Choroid plexus epithelial cell (primary cell): ENCODE results near the gene EDARADD.
A peak's percentile ranks its signal among the peaks of the same experiment; 100 is the strongest.

Source experiments
- DNase-seq: peaks from one replicate; pipeline ENCODE4 v3.0.0-alpha.2; 2010; ENCODE audit warnings: low read depth
- H3K4me3 ChIP-seq: 2 replicates; pipeline ENCODE4 v1.5.1; 2011; ENCODE audit warnings: low read depth, mild to moderate bottlenecking, control low read depth, low read length, moderate library complexity
- CTCF ChIP-seq: conservative IDR thresholded peaks from 2 replicates; pipeline ENCODE4 v1.5.1; 2011; ENCODE audit warnings: low read depth, mild to moderate bottlenecking, control low read depth, inconsistent platforms, low read length, moderate library complexity

Gene EDARADD

GRCh38 chr1:236419502-236419901 lies 25.4 kb downstream of the EDARADD start:
- no peak for TF ChIP-seq CTCF
- no peak for DNase-seq
- no peak overlapping the region for H3K4me3 ChIP-seq

GRCh38 chr1:236421022-236421421 lies 26.9 kb downstream of the EDARADD start:
- DNase-seq = peak; percentile 81
- H3K4me3 ChIP-seq = no peak overlapping the region
- no peak for TF ChIP-seq CTCF

- no peak for TF ChIP-seq CTCF
- no peak overlapping the region for H3K4me3 ChIP-seq
- DNase-seq = no peak
These were observed 27.9 kb downstream of the EDARADD start for GRCh38 chr1:236421850-236422516.

- TF ChIP-seq CTCF = no peak
- DNase-seq = no peak
- H3K4me3 ChIP-seq = no peak overlapping the region
These were observed 28.4 kb downstream of the EDARADD start for GRCh38 chr1:236422517-236422876.

- no peak for DNase-seq
- TF ChIP-seq CTCF = no peak
- no peak overlapping the region for H3K4me3 ChIP-seq
These were observed 31.1 kb downstream of the EDARADD start for GRCh38 chr1:236425031-236425663.

GRCh38 chr1:236426215-236426614 lies 32.1 kb downstream of the EDARADD start:
- no peak for DNase-seq
- no peak for TF ChIP-seq CTCF

GRCh38 chr1:236429715-236430274 lies 35.7 kb downstream of the EDARADD start:
- TF ChIP-seq CTCF = no peak
- H3K4me3 ChIP-seq = no peak overlapping the region
- no peak for DNase-seq

More at GRCh38 chr1:236426215-236426614, 32.1 kb downstream of the EDARADD start:
- H3K4me3 ChIP-seq = no peak overlapping the region
